ENCODE results near the gene BBX.

The BBX gene

GRCh38 chr3:107620534-107620933 lies 97.8 kb downstream of the BBX start:
- no peak for ATAC-seq
- TF ChIP-seq ZNF8 (CRISPR knock-in tag; IDR thresholded peaks at IDR 0.05) (no peak), POU6F1 (CRISPR knock-in tag; IDR thresholded peaks at IDR 0.05; ENCODE audit: borderline replicate concordance, low read depth) (no peak), TCF4 (CRISPR knock-in tag; IDR thresholded peaks at IDR 0.05; ENCODE audit: borderline replicate concordance) (no peak), ZFP3 (CRISPR knock-in tag; IDR thresholded peaks at IDR 0.05) (no peak), TOX (CRISPR knock-in tag; IDR thresholded peaks at IDR 0.05; ENCODE audit: borderline replicate concordance) (no peak), BACH2 (CRISPR knock-in tag; IDR thresholded peaks at IDR 0.05; ENCODE audit: borderline replicate concordance) (no peak), GLIS3 (CRISPR knock-in tag; IDR thresholded peaks at IDR 0.05) (no peak)

- no peak for TF ChIP-seq ZFP30 (CRISPR knock-in tag; IDR thresholded peaks at IDR 0.05)
- no peak for TF ChIP-seq ZNF565 (CRISPR knock-in tag; conservative IDR thresholded peaks at IDR 0.05; ENCODE audit: low read depth)
- no peak for TF ChIP-seq SNAI2 (CRISPR knock-in tag; IDR thresholded peaks at IDR 0.05)
- no peak for TF ChIP-seq GLIS3 (CRISPR knock-in tag; IDR thresholded peaks at IDR 0.05)
- TF ChIP-seq TCF4 (CRISPR knock-in tag; IDR thresholded peaks at IDR 0.05; ENCODE audit: borderline replicate concordance): no peak
- TF ChIP-seq TSHZ2 (CRISPR knock-in tag; IDR thresholded peaks at IDR 0.05): no peak
- no peak for TF ChIP-seq CSRNP3 (CRISPR knock-in tag; IDR thresholded peaks at IDR 0.05)
- ATAC-seq: no peak
Observed at GRCh38 chr3:107621465-107621864, 98.7 kb downstream of the BBX start.

- TF ChIP-seq ZFP3 (CRISPR knock-in tag; IDR thresholded peaks at IDR 0.05) (no peak), RARB (CRISPR knock-in tag; IDR thresholded peaks at IDR 0.05) (no peak), ISL1 (CRISPR knock-in tag; IDR thresholded peaks at IDR 0.05) (no peak), ARNTL (CRISPR knock-in tag; IDR thresholded peaks at IDR 0.05; ENCODE audit: borderline replicate concordance, low read depth) (no peak), PATZ1 (CRISPR knock-in tag; IDR thresholded peaks at IDR 0.05; ENCODE audit: borderline replicate concordance) (no peak), ZNF565 (CRISPR knock-in tag; conservative IDR thresholded peaks at IDR 0.05; ENCODE audit: low read depth) (no peak), ZNF70 (CRISPR knock-in tag; IDR thresholded peaks at IDR 0.05) (no peak), PPARA (CRISPR knock-in tag; IDR thresholded peaks at IDR 0.05; ENCODE audit: borderline replicate concordance) (no peak)
- no peak for ATAC-seq
Observed at GRCh38 chr3:107627962-107628542, 105.3 kb downstream of the BBX start.

GRCh38 chr3:107629566-107629965 lies 106.8 kb downstream of the BBX start:
- TF ChIP-seq ZFP3 (CRISPR knock-in tag; IDR thresholded peaks at IDR 0.05) (no peak), TOX (CRISPR knock-in tag; IDR thresholded peaks at IDR 0.05; ENCODE audit: borderline replicate concordance) (no peak), CSDC2 (CRISPR knock-in tag; IDR thresholded peaks at IDR 0.05) (no peak), ZNF565 (CRISPR knock-in tag; conservative IDR thresholded peaks at IDR 0.05; ENCODE audit: low read depth) (no peak), POU6F1 (CRISPR knock-in tag; IDR thresholded peaks at IDR 0.05; ENCODE audit: borderline replicate concordance, low read depth) (no peak), SNAI2 (CRISPR knock-in tag; IDR thresholded peaks at IDR 0.05) (no peak), ESRRG (CRISPR knock-in tag; IDR thresholded peaks at IDR 0.05) (no peak), OSR1 (CRISPR knock-in tag; IDR thresholded peaks at IDR 0.05) (no peak), CSRNP3 (CRISPR knock-in tag; IDR thresholded peaks at IDR 0.05) (no peak)
- no peak for ATAC-seq

Measured in SK-N-SH treated with all-trans-retinoic acid at 6 μM for 48 hours (cell line).